GM12801 (cell line): ENCODE data around the gene DYSF.

Source experiments
- TF ChIP-seq, protein P1 (sequence below): IDR thresholded peaks from one replicate; pipeline ENCODE4 v1.5.1; 2011; ENCODE audit warnings: control low read depth; ENCODE audit not compliant: insufficient read length; ENCODE audit errors: extremely low read depth

The DYSF gene

GRCh38 chr2:71513721-71514120 is 60.4 kb downstream of the DYSF start:
- TF ChIP-seq, protein P1, sequence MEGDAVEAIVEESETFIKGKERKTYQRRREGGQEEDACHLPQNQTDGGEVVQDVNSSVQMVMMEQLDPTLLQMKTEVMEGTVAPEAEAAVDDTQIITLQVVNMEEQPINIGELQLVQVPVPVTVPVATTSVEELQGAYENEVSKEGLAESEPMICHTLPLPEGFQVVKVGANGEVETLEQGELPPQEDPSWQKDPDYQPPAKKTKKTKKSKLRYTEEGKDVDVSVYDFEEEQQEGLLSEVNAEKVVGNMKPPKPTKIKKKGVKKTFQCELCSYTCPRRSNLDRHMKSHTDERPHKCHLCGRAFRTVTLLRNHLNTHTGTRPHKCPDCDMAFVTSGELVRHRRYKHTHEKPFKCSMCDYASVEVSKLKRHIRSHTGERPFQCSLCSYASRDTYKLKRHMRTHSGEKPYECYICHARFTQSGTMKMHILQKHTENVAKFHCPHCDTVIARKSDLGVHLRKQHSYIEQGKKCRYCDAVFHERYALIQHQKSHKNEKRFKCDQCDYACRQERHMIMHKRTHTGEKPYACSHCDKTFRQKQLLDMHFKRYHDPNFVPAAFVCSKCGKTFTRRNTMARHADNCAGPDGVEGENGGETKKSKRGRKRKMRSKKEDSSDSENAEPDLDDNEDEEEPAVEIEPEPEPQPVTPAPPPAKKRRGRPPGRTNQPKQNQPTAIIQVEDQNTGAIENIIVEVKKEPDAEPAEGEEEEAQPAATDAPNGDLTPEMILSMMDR = no peak

GRCh38 chr2:71516253-71516888 is 63.0 kb downstream of the DYSF start:
- TF ChIP-seq, protein P1 = no peak

- TF ChIP-seq, protein P1 = no peak
Measured at GRCh38 chr2:71517851-71518250, 64.5 kb downstream of the DYSF start.

- TF ChIP-seq, protein P1 = no peak
Measured at GRCh38 chr2:71521436-71521950, 68.1 kb downstream of the DYSF start.

- TF ChIP-seq, protein P1 = no peak
Measured at GRCh38 chr2:71524476-71524875, 71.1 kb downstream of the DYSF start.

- TF ChIP-seq, protein P1 = no peak
Measured at GRCh38 chr2:71526141-71526540, 72.8 kb downstream of the DYSF start.

GRCh38 chr2:71526975-71527374 is 73.6 kb downstream of the DYSF start:
- TF ChIP-seq, protein P1 = no peak
